ENCODE results near the gene SLC34A1. TPM values are rescaled to one million over a fixed set of nuclear protein-coding genes. Genes with fewer than 3 reads are reported as not detected.
A peak's percentile ranks its signal among the peaks of the same experiment; 100 is the strongest.

SLC34A1 gene
- total and polyA plus RNA-seq, 9 donors = not detected

GRCh38 chr5:177387405-177387804 lies 3.2 kb downstream of the SLC34A1 start:
- intact Hi-C loops (cut with DNase I) = loop anchor here in 2 of 4 donors (10.0 kb wide), 2 partner anchors 273 to 787 kb away; no protein-coding TSS in a partner anchor

GRCh38 chr5:177388521-177389052 lies 4.4 kb downstream of the SLC34A1 start:
- 84 to 89% (median 88%) methylated on average over 10 of the region's 10 CpGs for WGBS, 3 donors
- no peak overlapping the region for H3K4me3 ChIP-seq
- intact Hi-C loops (cut with DNase I) = loop anchor here in 2 of 4 donors (10.0 kb wide), 2 partner anchors 274 to 786 kb away; no protein-coding TSS in a partner anchor
- no peaks in the 10 kb centered on the region for H3K4me1 ChIP-seq (ENCODE audit: insufficient read depth)
- TF ChIP-seq CTCF (IDR thresholded peaks at IDR 0.05) = no peak
- no peak for TF ChIP-seq POLR2A (IDR thresholded peaks at IDR 0.05)
- TF ChIP-seq EP300 (IDR thresholded peaks at IDR 0.05) = no peak
- H3K27ac ChIP-seq = no peak overlapping the region
- DNase-seq = no peak
- H3K27me3 ChIP-seq = no peaks in the 10 kb centered on the region
- no peaks in the 10 kb centered on the region for H3K36me3 ChIP-seq
- no peaks in the 10 kb centered on the region for H3K9me3 ChIP-seq

More at GRCh38 chr5:177387405-177387804, 3.2 kb downstream of the SLC34A1 start:
- no peaks in the 10 kb centered on the region for H3K27me3 ChIP-seq
- H3K4me3 ChIP-seq = no peak overlapping the region
- no peak overlapping the region for H3K27ac ChIP-seq
- TF ChIP-seq CTCF (IDR thresholded peaks at IDR 0.05) = no peak
- no peak for TF ChIP-seq EP300 (IDR thresholded peaks at IDR 0.05)
- no peak for TF ChIP-seq POLR2A (IDR thresholded peaks at IDR 0.05)
- no peaks in the 10 kb centered on the region for H3K36me3 ChIP-seq
- no peaks in the 10 kb centered on the region for H3K9me3 ChIP-seq
- no peak for DNase-seq
- 74 to 81% (median 77%) methylated on average over 14 of the region's 14 CpGs for WGBS, 3 donors
- H3K4me1 ChIP-seq (ENCODE audit: insufficient read depth) = no peaks in the 10 kb centered on the region

- H3K4me1 ChIP-seq (ENCODE audit: insufficient read depth) = no peaks in the 10 kb centered on the region
- no peaks in the 10 kb centered on the region for H3K36me3 ChIP-seq
- no peaks in the 10 kb centered on the region for H3K9me3 ChIP-seq
- no peaks in the 10 kb centered on the region for H3K27me3 ChIP-seq
- H3K4me3 ChIP-seq = no peak overlapping the region
- no peak for DNase-seq
- TF ChIP-seq EP300 (IDR thresholded peaks at IDR 0.05) (no peak), CTCF (IDR thresholded peaks at IDR 0.05) (no peak), POLR2A (IDR thresholded peaks at IDR 0.05) (no peak)
- 35 to 39% (median 37%) methylated on average over 21 of the region's 21 CpGs for WGBS, 3 donors
- no peak overlapping the region for H3K27ac ChIP-seq
- intact Hi-C loops (cut with DNase I) = loop anchor here (2.0 to 10.0 kb wide), 6 partner anchors 63 to 785 kb away; no protein-coding TSS in a partner anchor
Observed at GRCh38 chr5:177389241-177390169, 5.3 kb downstream of the SLC34A1 start.

- Histone ChIP-seq H3K36me3 (no peaks in the 10 kb centered on the region), H3K4me3 (no peak overlapping the region), H3K27ac (no peak overlapping the region), H3K9me3 (no peaks in the 10 kb centered on the region), H3K27me3 (no peaks in the 10 kb centered on the region), H3K4me1 (ENCODE audit: insufficient read depth) (no peaks in the 10 kb centered on the region)
- intact Hi-C loops (cut with DNase I) = loop anchor here (2.0 to 5.0 kb wide), 4 partner anchors 62 to 112 kb away; no protein-coding TSS in a partner anchor
- TF ChIP-seq CTCF (IDR thresholded peaks at IDR 0.05) (peak; percentile 93 to 97 (median 95)), EP300 (IDR thresholded peaks at IDR 0.05) (no peak), POLR2A (IDR thresholded peaks at IDR 0.05) (no peak)
- 19 to 26% (median 21%) methylated on average over 12 to 13 of the region's 13 CpGs for WGBS, 3 donors
- peak; percentile 69 to 84 (median 81) for DNase-seq
Observed at GRCh38 chr5:177390363-177391300, 6.4 kb downstream of the SLC34A1 start.
